ENCODE measurements around the gene STAG2. TPM values are rescaled to one million over a fixed set of nuclear protein-coding genes. Genes with fewer than 3 reads are reported as not detected.

STAG2 gene
- total and polyA plus RNA-seq, 2 donors (not counting 1 experiment from before 2014, with no cell fraction given), result 56.6 to 96.4 TPM

DNA sequence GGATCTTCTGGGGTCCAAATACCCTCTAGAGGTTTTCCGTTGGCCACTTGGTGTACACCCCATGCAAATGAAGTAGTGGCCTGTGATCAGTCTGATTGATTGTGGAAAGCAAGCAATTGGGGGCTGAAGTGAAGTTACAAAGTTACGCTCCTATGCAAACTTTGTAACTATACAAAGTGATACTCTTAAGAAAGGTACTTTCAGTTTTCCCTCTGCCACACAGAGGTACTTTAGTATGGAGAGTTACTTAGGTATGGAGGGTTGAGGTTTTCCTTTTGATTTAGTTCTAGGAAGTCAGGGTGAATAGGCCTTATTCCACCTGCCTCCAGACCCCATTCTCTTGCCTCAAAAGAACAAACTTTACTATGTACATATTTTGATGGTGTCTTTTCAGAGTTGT lies 28.7 kb downstream of the STAG2 start:
- Histone ChIP-seq H3K36me3 (ENCODE audit: control insufficient read depth, insufficient read depth, low read length) (no peaks in the 10 kb centered on the region), H3K4me2 (ENCODE audit: extremely low read depth, insufficient read depth, low read length) (no peak overlapping the region), H3K27me3 (ENCODE audit: control insufficient read depth, insufficient read depth, low read length) (no peaks in the 10 kb centered on the region), H3K27ac (ENCODE audit: insufficient read depth, low read length) (no peak overlapping the region), H3K4me3 (replicated peaks in 1 of 4; ENCODE audit: control extremely low read depth in 1 of 4, insufficient read depth in 1 of 4, low read depth in 3 of 4, low read length in 4 of 4) (no peak overlapping the region), H4K20me1 (ENCODE audit: control insufficient read depth, extremely low read depth, insufficient read depth, low read length) (no peaks in the 10 kb centered on the region), H3K4me1 (ENCODE audit: control insufficient read depth, extremely low read depth, insufficient read depth, low read length) (no peaks in the 10 kb centered on the region), H3K9ac (ENCODE audit: insufficient read depth, low read length) (no peak overlapping the region), H3K79me2 (ENCODE audit: control insufficient read depth, insufficient read depth, low read length) (peaks cover 70% of the 10 kb centered on the region), H2AFZ (ENCODE audit: low read length) (no peak overlapping the region), H3K9me3 (ENCODE audit: control insufficient read depth, insufficient read depth, low read depth, low read length) (no peaks in the 10 kb centered on the region)
- DNase-seq (ENCODE audit: low read depth in 2 of 2), result no peak
- no peak for TF ChIP-seq EZH2 (IDR thresholded peaks at IDR 0.05; ENCODE audit: low read length, missing control alignments)
- TF ChIP-seq, protein P1, sequence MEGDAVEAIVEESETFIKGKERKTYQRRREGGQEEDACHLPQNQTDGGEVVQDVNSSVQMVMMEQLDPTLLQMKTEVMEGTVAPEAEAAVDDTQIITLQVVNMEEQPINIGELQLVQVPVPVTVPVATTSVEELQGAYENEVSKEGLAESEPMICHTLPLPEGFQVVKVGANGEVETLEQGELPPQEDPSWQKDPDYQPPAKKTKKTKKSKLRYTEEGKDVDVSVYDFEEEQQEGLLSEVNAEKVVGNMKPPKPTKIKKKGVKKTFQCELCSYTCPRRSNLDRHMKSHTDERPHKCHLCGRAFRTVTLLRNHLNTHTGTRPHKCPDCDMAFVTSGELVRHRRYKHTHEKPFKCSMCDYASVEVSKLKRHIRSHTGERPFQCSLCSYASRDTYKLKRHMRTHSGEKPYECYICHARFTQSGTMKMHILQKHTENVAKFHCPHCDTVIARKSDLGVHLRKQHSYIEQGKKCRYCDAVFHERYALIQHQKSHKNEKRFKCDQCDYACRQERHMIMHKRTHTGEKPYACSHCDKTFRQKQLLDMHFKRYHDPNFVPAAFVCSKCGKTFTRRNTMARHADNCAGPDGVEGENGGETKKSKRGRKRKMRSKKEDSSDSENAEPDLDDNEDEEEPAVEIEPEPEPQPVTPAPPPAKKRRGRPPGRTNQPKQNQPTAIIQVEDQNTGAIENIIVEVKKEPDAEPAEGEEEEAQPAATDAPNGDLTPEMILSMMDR (conservative IDR thresholded peaks at IDR 0.05 in 1 of 2, IDR thresholded peaks at IDR 0.05 in 1 of 2; ENCODE audit: low read depth in 1 of 2, low read length in 2 of 2), result no peak

DNA sequence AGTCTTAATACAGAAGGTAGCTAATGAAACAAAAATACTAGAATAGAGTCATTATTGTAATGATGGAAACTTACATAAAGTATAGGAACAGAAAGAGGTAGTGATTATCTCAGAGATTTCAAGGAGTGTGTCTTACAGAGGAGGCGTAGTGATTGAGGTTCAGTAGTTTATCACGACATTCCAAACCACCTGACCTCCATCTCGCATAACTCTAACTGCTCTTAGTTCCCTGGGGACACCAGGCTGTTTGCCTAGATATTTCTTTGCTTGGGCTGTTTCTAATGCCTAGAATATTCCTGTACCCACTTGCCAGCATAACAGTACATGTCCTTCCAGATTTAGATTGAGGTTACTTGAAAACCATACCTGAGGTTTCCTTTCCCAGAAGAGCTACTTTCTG lies 29.1 kb downstream of the STAG2 start:
- Histone ChIP-seq H3K4me1 (ENCODE audit: control insufficient read depth, extremely low read depth, insufficient read depth, low read length) (no peaks in the 10 kb centered on the region), H3K27ac (ENCODE audit: insufficient read depth, low read length) (no peak overlapping the region), H3K9me3 (ENCODE audit: control insufficient read depth, insufficient read depth, low read depth, low read length) (no peaks in the 10 kb centered on the region), H3K4me3 (replicated peaks in 1 of 4; ENCODE audit: control extremely low read depth in 1 of 4, insufficient read depth in 1 of 4, low read depth in 3 of 4, low read length in 4 of 4) (no peak overlapping the region), H3K9ac (ENCODE audit: insufficient read depth, low read length) (no peak overlapping the region), H3K27me3 (ENCODE audit: control insufficient read depth, insufficient read depth, low read length) (no peaks in the 10 kb centered on the region), H3K4me2 (ENCODE audit: extremely low read depth, insufficient read depth, low read length) (no peak overlapping the region), H2AFZ (ENCODE audit: low read length) (no peak overlapping the region), H3K79me2 (ENCODE audit: control insufficient read depth, insufficient read depth, low read length) (peaks cover 66% of the 10 kb centered on the region), H4K20me1 (ENCODE audit: control insufficient read depth, extremely low read depth, insufficient read depth, low read length) (no peaks in the 10 kb centered on the region), H3K36me3 (ENCODE audit: control insufficient read depth, insufficient read depth, low read length) (no peaks in the 10 kb centered on the region)
- no peak for DNase-seq (ENCODE audit: low read depth in 2 of 2)
- no peak for TF ChIP-seq EZH2 (IDR thresholded peaks at IDR 0.05; ENCODE audit: low read length, missing control alignments)
- TF ChIP-seq, protein P1 (conservative IDR thresholded peaks at IDR 0.05 in 1 of 2, IDR thresholded peaks at IDR 0.05 in 1 of 2; ENCODE audit: low read depth in 1 of 2, low read length in 2 of 2), result no peak

DNA sequence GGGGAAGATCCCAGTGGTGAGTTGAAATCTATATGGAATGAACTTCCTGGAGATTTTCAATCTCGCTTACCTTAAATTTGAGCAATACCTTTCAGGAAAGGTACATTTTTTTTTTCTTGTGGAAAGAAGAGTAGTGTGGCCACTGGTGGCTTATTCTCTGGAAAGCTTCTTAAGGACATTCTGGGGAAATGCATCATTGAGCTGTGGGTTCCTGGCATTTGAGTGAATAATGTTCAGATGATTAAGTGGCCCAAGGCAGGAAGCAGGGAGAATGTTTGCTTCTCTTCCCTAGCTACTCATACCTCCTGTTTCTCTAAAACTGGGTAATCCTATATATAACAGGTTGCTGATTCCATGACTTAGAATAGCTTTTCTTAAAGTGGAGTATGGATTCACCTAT lies 31.8 kb downstream of the STAG2 start:
- no peak overlapping the region for H3K9ac ChIP-seq (ENCODE audit: insufficient read depth, low read length)
- H2AFZ ChIP-seq (ENCODE audit: low read length), result no peak overlapping the region
- H3K27ac ChIP-seq (ENCODE audit: insufficient read depth, low read length), result no peak overlapping the region
- H3K27me3 ChIP-seq (ENCODE audit: control insufficient read depth, insufficient read depth, low read length), result no peaks in the 10 kb centered on the region
- no peaks in the 10 kb centered on the region for H3K36me3 ChIP-seq (ENCODE audit: control insufficient read depth, insufficient read depth, low read length)
- peak; percentile 32 to 83 for DNase-seq (ENCODE audit: low read depth in 2 of 2)
- TF ChIP-seq, protein P1 (conservative IDR thresholded peaks at IDR 0.05 in 1 of 2, IDR thresholded peaks at IDR 0.05 in 1 of 2; ENCODE audit: low read depth in 1 of 2, low read length in 2 of 2), result no peak
- TF ChIP-seq EZH2 (IDR thresholded peaks at IDR 0.05; ENCODE audit: low read length, missing control alignments), result no peak
- H4K20me1 ChIP-seq (ENCODE audit: control insufficient read depth, extremely low read depth, insufficient read depth, low read length), result no peaks in the 10 kb centered on the region
- H3K79me2 ChIP-seq (ENCODE audit: control insufficient read depth, insufficient read depth, low read length), result peaks cover 67% of the 10 kb centered on the region
- no peaks in the 10 kb centered on the region for H3K9me3 ChIP-seq (ENCODE audit: control insufficient read depth, insufficient read depth, low read depth, low read length)
- H3K4me3 ChIP-seq (replicated peaks in 1 of 4; ENCODE audit: control extremely low read depth in 1 of 4, insufficient read depth in 1 of 4, low read depth in 3 of 4, low read length in 4 of 4), result no peak overlapping the region
- H3K4me2 ChIP-seq (ENCODE audit: extremely low read depth, insufficient read depth, low read length), result no peak overlapping the region
- no peaks in the 10 kb centered on the region for H3K4me1 ChIP-seq (ENCODE audit: control insufficient read depth, extremely low read depth, insufficient read depth, low read length)

Measured in fibroblast of lung (primary cell).